NT2/D1 (cell line): Measurements from ENCODE around the gene SLC16A10.

ENCODE experiments used
- SUZ12 ChIP-seq: IDR thresholded peaks from 2 replicates; pipeline ENCODE4 v1.6.1; 2011; ENCODE audit not compliant: insufficient read length, insufficient read depth; ENCODE audit errors: extremely low read depth
- YY1 ChIP-seq: IDR thresholded peaks from 2 replicates; pipeline ENCODE4 v1.6.1; 2011; ENCODE audit not compliant: insufficient read length, insufficient read depth
- ZNF274 ChIP-seq: IDR thresholded peaks from 2 replicates; pipeline ENCODE4 v1.6.1; 2011; ENCODE audit warnings: mild to moderate bottlenecking, low read depth, low read length

DNA sequence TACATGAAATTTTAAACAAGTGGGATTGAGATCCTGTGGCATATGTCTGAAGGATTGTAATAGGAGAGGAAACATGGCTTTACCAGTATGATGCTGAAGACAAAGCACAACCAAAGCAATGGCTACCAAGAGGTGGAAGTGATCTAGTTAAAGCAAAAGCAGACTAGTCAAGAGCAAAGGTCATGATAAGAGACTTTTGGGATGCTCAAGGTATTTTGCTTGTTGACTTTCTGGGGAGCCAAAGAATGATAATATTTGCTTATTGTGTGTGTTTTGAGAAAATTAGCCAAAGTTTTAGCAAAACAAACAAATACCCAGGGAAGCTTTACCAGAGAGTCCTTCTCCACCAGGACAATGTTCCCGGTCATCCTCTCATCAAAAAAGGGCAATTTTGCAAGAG is 20.3 kb downstream of the SLC16A10 start:
- TF ChIP-seq YY1 (no peak), SUZ12 (no peak), ZNF274 (no peak)
